B cell (primary cell): ENCODE data around the gene ATRAID. TPM values are rescaled to one million over a fixed set of nuclear protein-coding genes. Genes with fewer than 3 reads are reported as not detected.
"Not testable (repeated sequence)": the region's sequence is repeated elsewhere in the genome, so short reads cannot be mapped to it uniquely, and the experiment has no call there.

Experiments
- ATAC-seq: fragments of 200-7000 bp; cut with Tn5 transposase; one replicate; pipeline ENCODE4 v1.10.0; 2021; ENCODE audit warnings: low read depth, mild to moderate bottlenecking, moderate number of reproducible peaks, moderate library complexity
- CTCF ChIA-PET: fragments of 350-600 bp; sonication (Branson Sonifier 250); formaldehyde crosslinking; loops from one replicate; lab custom pipeline; 2021; ENCODE audit warnings: antibody characterized with exemption, inconsistent platforms; lab: Charles Lee
- POLR2A ChIA-PET: fragments of 350-600 bp; sonication (Branson Sonifier 250); formaldehyde crosslinking; loops from one replicate; lab custom pipeline; 2021; ENCODE audit warnings: antibody characterized with exemption; lab: Charles Lee
- DNase-seq: peaks from one replicate; pipeline ENCODE4 v3.0.0; 2013
- H2AFZ ChIP-seq: 2 replicates; pipeline ENCODE4 v1.6.1; 2012; ENCODE audit warnings: mild to moderate bottlenecking, low read depth, low read length; ENCODE audit not compliant: insufficient read depth, poor library complexity, severe bottlenecking
- H3K27ac ChIP-seq, 2 donors: 1 replicate in 1 of 2; 2 replicates in 1 of 2; pipeline ENCODE4 v1.5.1; 2012 to 2013; ENCODE audit warnings: low read length in 2 of 2, mild to moderate bottlenecking in 2 of 2, moderate library complexity in 1 of 2
- H3K27me3 ChIP-seq, 4 experiments: fragments of 200-600 bp in 1 of 4; sonication (generic) in 1 of 4; replicated peaks in 1 of 4; 1 replicate in 2 of 4; 2 replicates in 2 of 4; pipeline versions ENCODE4 v1.6.1 to v1.7.0; 2013 to 2016; ENCODE audit warnings: low read length in 3 of 4, mild to moderate bottlenecking in 2 of 4, mixed read lengths in 1 of 4, moderate library complexity in 1 of 4; ENCODE audit not compliant: insufficient read depth in 4 of 4, control insufficient read depth in 3 of 4; ENCODE audit errors: control extremely low read depth in 1 of 4
- H3K36me3 ChIP-seq, 2 experiments: replicated peaks in 1 of 2; 1 replicate in 1 of 2; 2 replicates in 1 of 2; pipeline versions ENCODE4 v1.6.1 to v1.7.1; 2013; ENCODE audit warnings: low read length in 1 of 2; ENCODE audit not compliant: insufficient read depth in 2 of 2, control insufficient read depth in 1 of 2; ENCODE audit errors: control extremely low read depth in 1 of 2, extremely low read depth in 1 of 2
- H3K4me1 ChIP-seq, 2 donors: fragments of 200-600 bp in 1 of 2; sonication (generic) in 1 of 2; 1 replicate in 1 of 2; 2 replicates in 1 of 2; pipeline versions ENCODE4 v1.5.1 to v1.6.1; 2013 to 2017; ENCODE audit warnings: low read length in 2 of 2; ENCODE audit not compliant: control insufficient read depth in 2 of 2, insufficient read depth in 2 of 2
- H3K4me2 ChIP-seq: replicated peaks from 2 replicates; pipeline ENCODE3; 2012; ENCODE audit warnings: mild to moderate bottlenecking, low read depth, low read length; ENCODE audit not compliant: poor library complexity, severe bottlenecking
- H3K4me3 ChIP-seq, 5 experiments: fragments of 200-600 bp in 1 of 5; sonication (generic) in 1 of 5; 1 replicate in 3 of 5; 2 replicates in 2 of 5; pipeline versions ENCODE4 v1.5.1 to v1.7.0; 2011 to 2016; ENCODE audit warnings: low read length in 4 of 5, mild to moderate bottlenecking in 4 of 5, low read depth in 2 of 5, control low read depth in 1 of 5, moderate library complexity in 1 of 5; ENCODE audit not compliant: insufficient read depth in 1 of 5; ENCODE audit errors: control extremely low read depth in 1 of 5, extremely low read depth in 1 of 5
- H3K79me2 ChIP-seq: fragments of 200-600 bp; sonication (generic); one replicate; pipeline ENCODE4 v1.6.0; 2016; ENCODE audit warnings: low read length; ENCODE audit not compliant: control insufficient read depth, insufficient read depth
- H3K9ac ChIP-seq: fragments of 200-600 bp; sonication (generic); 2 replicates; pipeline ENCODE4 v1.6.1; 2017; ENCODE audit warnings: mild to moderate bottlenecking, low read length, moderate library complexity
- H3K9me3 ChIP-seq, 3 donors: one replicate each; pipeline versions ENCODE4 v1.6.1 to v1.7.1; 2013; ENCODE audit warnings: low read length in 2 of 3; ENCODE audit not compliant: control insufficient read depth in 2 of 3, insufficient read depth in 1 of 3; ENCODE audit errors: control extremely low read depth in 1 of 3
- H4K20me1 ChIP-seq: 2 replicates; pipeline ENCODE4 v1.6.0; 2012; ENCODE audit warnings: mild to moderate bottlenecking, low read length; ENCODE audit not compliant: insufficient read depth, control insufficient read depth, poor library complexity, severe bottlenecking
- H3K27ac Mint-ChIP-seq: one replicate; pipeline ENCODE4 v1.8.0; 2021; ENCODE audit warnings: mixed read lengths
- H3K27me3 Mint-ChIP-seq: one replicate; pipeline ENCODE4 v1.8.0; 2021; ENCODE audit warnings: mixed read lengths
- H3K4me1 Mint-ChIP-seq: one replicate; pipeline ENCODE4 v1.8.0; 2021; ENCODE audit warnings: mixed read lengths
- H3K4me3 Mint-ChIP-seq: one replicate; pipeline ENCODE4 v1.8.0; 2021; ENCODE audit warnings: mixed read lengths
- H3K9me3 Mint-ChIP-seq: one replicate; pipeline ENCODE4 v1.8.0; 2022; ENCODE audit warnings: mixed read lengths; ENCODE audit not compliant: insufficient read depth
- CTCF ChIP-seq: fragments of 200-600 bp; IDR thresholded peaks from one replicate; pipeline ENCODE4 v1.8.0; 2022; ENCODE audit warnings: antibody characterized with exemption, mild to moderate bottlenecking
- EZH2 ChIP-seq: IDR thresholded peaks from 2 replicates; pipeline ENCODE4 v1.6.1; 2012; ENCODE audit warnings: borderline replicate concordance, low read depth, mild to moderate bottlenecking, moderate library complexity, low read length; ENCODE audit not compliant: insufficient read depth, poor library complexity, severe bottlenecking
- WGBS: methylation state at CpG from one replicate; pipeline ENCODE4 v1.1.5; 2013; ENCODE audit warnings: missing lambda C conversion rate; ENCODE audit not compliant: insufficient coverage; 5-methylcytosine and 5-hydroxymethylcytosine counted together
- intact Hi-C: fragments of 100-400 bp; cut with micrococcal nuclease; formaldehyde crosslinking; loops from one replicate; pipeline ENCODE4 v1.10.0; 2022
- polyA plus RNA-seq: library from polyadenylated mRNA; depleted of rRNA; stranded (reverse); fragments of >200 nt; gene quantifications from 2 replicates; pipeline ENCODE4 v1.2.3, GENCODE V29; 2012
- total RNA-seq, 2 donors: library from RNA; stranded (reverse); fragments of 120-200 nt in 1 of 2; gene quantifications; 1 replicate in 1 of 2; 2 replicates in 1 of 2; pipeline versions ENCODE4 v1.2.3 to v1.2.4, GENCODE V29; 2013 to 2022

ATRAID gene
- total and polyA plus RNA-seq, 2 donors (not counting 1 experiment from before 2014, with no cell fraction given) = 88.8 to 117 TPM

DNA sequence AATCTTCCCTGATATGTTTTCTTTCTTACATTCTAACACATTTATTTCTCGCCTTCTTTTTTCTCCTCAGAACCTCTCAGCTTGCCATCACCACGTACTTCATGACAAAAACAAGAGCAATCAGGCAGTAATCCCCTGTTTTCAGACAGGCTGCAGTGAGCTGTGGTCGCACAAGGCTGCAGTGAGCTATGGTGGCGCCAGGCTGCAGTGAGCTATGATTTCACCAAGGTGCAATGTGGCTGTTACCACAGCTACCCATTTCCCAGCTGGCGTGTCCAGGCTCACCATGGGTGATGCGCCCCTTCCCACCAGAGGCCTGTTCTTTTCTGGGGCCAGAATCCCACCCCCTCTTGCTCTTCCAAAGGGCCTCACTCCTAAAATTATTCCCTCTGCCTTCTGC lies 37.2 kb upstream of the ATRAID start:
- no peak overlapping the region for H2AFZ ChIP-seq
- intact Hi-C loops = no loop called here
- 82% methylated on average over 5 of the region's 6 CpGs for WGBS

GRCh38 chr2:27175330-27175729 lies 36.5 kb upstream of the ATRAID start:
- no peak overlapping the region for H3K27ac ChIP-seq
- H3K9me3 ChIP-seq = no peaks in the 10 kb centered on the region
- H3K4me3 ChIP-seq = no peak overlapping the region
- H3K4me1 ChIP-seq = peaks cover 3% of the 10 kb centered on the region in 2 donors
- no peaks in the 10 kb centered on the region for H3K79me2 ChIP-seq
- ChIA-PET POLR2A (no interaction called here), CTCF (interaction anchor here (0.9 to 1.0 kb wide), 2 partner anchors 16 to 29 kb away, joined by 3 to 5 read pairs; no protein-coding TSS in a partner anchor)
- H3K27me3 ChIP-seq = peaks cover 0 to 10% (median 4%) of the 10 kb centered on the region in 4 experiments
- no peaks in the 10 kb centered on the region for H4K20me1 ChIP-seq
- Mint-ChIP-seq H3K4me3 (no peak overlapping the region), H3K27ac (no peak overlapping the region), H3K9me3 (no peaks in the 10 kb centered on the region), H3K27me3 (peaks cover 19% of the 10 kb centered on the region), H3K4me1 (peaks cover 3% of the 10 kb centered on the region)
- TF ChIP-seq CTCF (no peak), EZH2 (no peak)
- DNase-seq = no peak
- no peak for ATAC-seq
- 89% methylated on average over 5 of the region's 8 CpGs for WGBS
- H3K9ac ChIP-seq = no peak overlapping the region
- intact Hi-C loops = no loop called here
- no peaks in the 10 kb centered on the region for H3K36me3 ChIP-seq
- H3K4me2 ChIP-seq = no peak overlapping the region
- no peak overlapping the region for H2AFZ ChIP-seq

More for the DNA sequence above, 37.2 kb upstream of the ATRAID start:
- Mint-ChIP-seq H3K27me3 (peaks cover 15% of the 10 kb centered on the region), H3K4me3 (no peak overlapping the region), H3K9me3 (no peaks in the 10 kb centered on the region), H3K27ac (no peak overlapping the region), H3K4me1 (peaks cover 6% of the 10 kb centered on the region)
- Histone ChIP-seq H3K9ac (no peak overlapping the region), H4K20me1 (no peaks in the 10 kb centered on the region), H3K4me3 (no peak overlapping the region), H3K36me3 (no peaks in the 10 kb centered on the region), H3K4me1 (peaks cover 7 to 10% of the 10 kb centered on the region in 2 donors), H3K79me2 (no peaks in the 10 kb centered on the region), H3K9me3 (no peaks in the 10 kb centered on the region), H3K4me2 (no peak overlapping the region), H3K27ac (no peak overlapping the region), H3K27me3 (peaks cover 0 to 6% (median 4%) of the 10 kb centered on the region in 4 experiments)
- no peak for TF ChIP-seq CTCF
- no peak for TF ChIP-seq EZH2
- ChIA-PET CTCF (interaction anchor here (0.6 kb wide), 1 partner anchor 49 kb away, joined by 3 read pairs; no protein-coding TSS in a partner anchor), POLR2A (no interaction called here)
- no peak for ATAC-seq
- DNase-seq = no peak

- CTCF ChIA-PET = interaction anchor here (0.9 to 1.0 kb wide), 2 partner anchors 15 to 28 kb away, joined by 3 to 5 read pairs; no protein-coding TSS in a partner anchor
- H3K4me1 ChIP-seq, H3K9ac ChIP-seq, H3K9me3 Mint-ChIP-seq, H3K4me1 Mint-ChIP-seq, DNase-seq, H3K9me3 ChIP-seq, H3K27ac ChIP-seq, ATAC-seq, POLR2A ChIA-PET, H3K36me3 ChIP-seq, H3K4me2 ChIP-seq, H4K20me1 ChIP-seq, intact Hi-C loops, H3K79me2 ChIP-seq, H2AFZ ChIP-seq, H3K4me3 ChIP-seq, H3K4me3 Mint-ChIP-seq, H3K27ac Mint-ChIP-seq: not testable (repeated sequence)
- H3K27me3 ChIP-seq = peaks cover 0 to 11% (median 5%) of the 10 kb centered on the region in 4 experiments
- peaks cover 23% of the 10 kb centered on the region for H3K27me3 Mint-ChIP-seq
- WGBS = 60% methylated on average over 1 of the region's 4 CpGs
Measured at GRCh38 chr2:27175781-27176180, 36.1 kb upstream of the ATRAID start.
